MG63 (cell line): ENCODE data around the gene NYNRIN. TPM values are rescaled to one million over a fixed set of nuclear protein-coding genes. Genes with fewer than 3 reads are reported as not detected.

Source experiments
- DNase-seq: peaks from one replicate; pipeline ENCODE4 v3.0.0-alpha.2; 2020
- H3K27me3 ChIP-seq: fragments of 250-450 bp; sonication (Bioruptor Pico); 2 replicates; pipeline ENCODE4 v1.5.1; 2020; ENCODE audit warnings: mild to moderate bottlenecking, moderate library complexity
- H3K36me3 ChIP-seq: fragments of 250-450 bp; sonication (Bioruptor Pico); 2 replicates; pipeline ENCODE4 v1.5.1; 2020; ENCODE audit warnings: mild to moderate bottlenecking, moderate library complexity
- H3K4me3 ChIP-seq: fragments of 250-450 bp; sonication (Bioruptor Pico); 2 replicates; pipeline ENCODE4 v1.5.1; 2020; ENCODE audit warnings: mild to moderate bottlenecking, moderate library complexity
- H3K9me3 ChIP-seq: fragments of 250-450 bp; sonication (Bioruptor Pico); 2 replicates; pipeline ENCODE4 v1.5.1; 2020; ENCODE audit warnings: mild to moderate bottlenecking, moderate library complexity
- total RNA-seq: library from RNA; depleted of rRNA; stranded (reverse); fragments of >200 nt; shearing (Covaris generic); gene quantifications from 2 replicates; pipeline ENCODE4 v1.2.3, GENCODE V29; 2014; ENCODE audit warnings: low replicate concordance

Gene NYNRIN
- total RNA-seq, 1 experiment from 2014 or later, result 0.30 TPM

GRCh38 chr14:24430682-24431568 is 32.1 kb downstream of the NYNRIN start:
- H3K27me3 ChIP-seq, result no peaks in the 10 kb centered on the region
- DNase-seq, result peak; percentile 62
- no peaks in the 10 kb centered on the region for H3K9me3 ChIP-seq
- peaks cover 26% of the 10 kb centered on the region for H3K36me3 ChIP-seq
- peak overlapping the region; percentile 74 for H3K4me3 ChIP-seq

- Histone ChIP-seq H3K36me3 (peaks cover 26% of the 10 kb centered on the region), H3K27me3 (no peaks in the 10 kb centered on the region), H3K4me3 (peak overlapping the region; percentile 74), H3K9me3 (no peaks in the 10 kb centered on the region)
- peak; percentile 86 for DNase-seq
These were observed 32.9 kb downstream of the NYNRIN start for GRCh38 chr14:24431569-24432258.

DNA sequence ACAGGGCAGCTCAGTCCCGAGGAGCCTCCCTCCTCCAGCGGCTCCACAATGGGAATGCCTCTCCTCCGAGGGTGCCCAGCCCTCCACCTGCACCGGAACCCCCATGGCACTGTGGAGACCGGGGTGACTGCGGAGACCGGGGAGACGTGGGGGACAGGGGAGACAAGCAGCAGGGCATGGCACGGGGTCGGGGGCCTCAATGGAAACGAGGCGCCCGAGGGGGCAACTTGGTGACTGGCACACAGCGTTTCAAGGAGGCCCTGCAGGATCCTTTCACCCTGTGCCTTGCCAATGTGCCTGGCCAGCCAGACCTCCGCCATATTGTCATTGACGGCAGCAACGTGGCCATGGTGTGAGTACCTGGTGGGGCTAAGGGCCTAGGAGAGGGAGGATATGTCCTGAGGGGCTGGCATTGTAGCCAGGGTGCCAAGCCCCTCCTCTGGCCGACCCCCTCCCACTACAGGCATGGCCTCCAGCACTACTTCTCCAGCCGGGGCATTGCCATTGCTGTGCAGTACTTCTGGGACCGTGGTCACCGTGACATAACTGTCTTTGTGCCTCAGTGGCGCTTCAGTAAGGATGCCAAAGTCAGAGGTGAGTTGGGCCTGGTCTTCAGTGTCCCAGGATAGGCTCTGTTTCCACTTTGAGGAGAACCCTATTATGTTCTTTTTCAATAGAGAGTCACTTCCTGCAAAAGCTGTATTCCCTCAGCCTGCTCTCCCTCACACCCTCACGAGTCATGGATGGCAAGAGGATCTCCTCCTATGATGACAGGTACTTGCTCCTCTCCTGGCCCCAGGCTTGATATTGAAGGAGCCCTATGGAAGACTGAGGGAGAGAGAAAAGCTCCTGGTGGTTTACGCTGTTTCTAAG is 33.7 kb downstream of the NYNRIN start:
- DNase-seq, result no peak
- H3K4me3 ChIP-seq, result no peak overlapping the region

DNA sequence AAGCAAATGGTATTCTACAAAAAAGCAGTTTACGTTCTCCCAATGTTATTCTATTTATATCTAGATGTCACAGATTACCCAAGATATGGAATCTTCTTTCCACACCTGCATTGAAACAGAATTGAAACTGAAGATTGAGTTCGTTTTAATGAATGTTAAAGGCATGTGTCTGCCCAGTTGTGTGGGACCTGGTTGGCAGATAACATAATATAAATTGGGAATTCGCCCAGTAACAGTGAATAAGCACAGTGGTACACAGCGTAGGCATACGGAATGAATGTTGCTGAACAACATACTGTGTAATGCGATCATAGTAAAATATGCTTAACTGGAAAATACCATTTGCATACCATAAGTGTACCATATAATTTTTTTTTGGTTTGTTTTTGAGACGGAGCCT is 35.2 kb downstream of the NYNRIN start:
- H3K36me3 ChIP-seq, result peaks cover 40% of the 10 kb centered on the region
- no peaks in the 10 kb centered on the region for H3K27me3 ChIP-seq
- H3K4me3 ChIP-seq, result no peak overlapping the region
- DNase-seq, result no peak
- no peaks in the 10 kb centered on the region for H3K9me3 ChIP-seq

More for the DNA sequence above, 33.7 kb downstream of the NYNRIN start:
- Histone ChIP-seq H3K36me3 (peaks cover 33% of the 10 kb centered on the region), H3K9me3 (no peaks in the 10 kb centered on the region), H3K27me3 (no peaks in the 10 kb centered on the region)

- H3K36me3 ChIP-seq, result peaks cover 45% of the 10 kb centered on the region
- no peaks in the 10 kb centered on the region for H3K9me3 ChIP-seq
These were observed 35.9 kb downstream of the NYNRIN start for GRCh38 chr14:24434676-24435075.

DNA sequence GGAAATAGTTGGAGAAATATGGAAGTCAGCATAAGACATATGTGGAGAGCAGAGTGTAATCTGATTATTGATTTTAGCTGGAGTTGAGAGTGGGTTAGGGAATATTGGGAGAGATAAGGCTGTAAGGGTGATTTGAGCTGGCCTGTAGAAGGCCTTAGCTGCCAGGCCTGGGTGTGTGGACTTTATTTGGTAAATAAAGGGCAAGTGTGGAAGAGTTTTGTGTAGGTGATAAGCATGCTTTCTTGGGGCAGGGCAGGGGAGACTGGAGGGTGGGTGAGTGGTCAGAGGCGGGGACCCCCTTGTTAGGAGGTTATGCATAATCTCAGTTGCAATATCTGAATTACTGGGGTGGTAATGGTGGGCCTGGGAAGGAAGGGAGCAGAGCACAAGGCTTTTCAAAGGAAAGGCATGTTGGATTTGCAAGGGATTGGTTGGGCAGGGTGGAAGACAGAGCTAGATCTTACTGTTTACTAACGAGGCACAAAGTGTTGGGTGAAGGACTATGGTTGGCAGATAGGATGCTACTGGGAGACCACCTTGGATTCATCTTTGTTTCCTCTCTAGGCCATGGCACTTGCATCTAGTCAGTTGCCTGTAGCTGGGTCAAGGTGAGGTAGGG is 36.5 kb downstream of the NYNRIN start:
- Histone ChIP-seq H3K9me3 (no peaks in the 10 kb centered on the region), H3K36me3 (peaks cover 46% of the 10 kb centered on the region), H3K27me3 (no peaks in the 10 kb centered on the region), H3K4me3 (no peak overlapping the region)
- no peak for DNase-seq

More at GRCh38 chr14:24434676-24435075, 35.9 kb downstream of the NYNRIN start:
- Histone ChIP-seq H3K4me3 (no peak overlapping the region), H3K27me3 (no peaks in the 10 kb centered on the region)
- no peak for DNase-seq

- no peak overlapping the region for H3K4me3 ChIP-seq
These were observed 37.2 kb downstream of the NYNRIN start for GRCh38 chr14:24435998-24436354.

GRCh38 chr14:24436355-24437019 is 37.7 kb downstream of the NYNRIN start:
- peak; percentile 10 for DNase-seq
- H3K27me3 ChIP-seq, result no peaks in the 10 kb centered on the region
- no peak overlapping the region for H3K4me3 ChIP-seq
- H3K36me3 ChIP-seq, result peaks cover 51% of the 10 kb centered on the region
- H3K9me3 ChIP-seq, result no peaks in the 10 kb centered on the region

More at GRCh38 chr14:24435998-24436354, 37.2 kb downstream of the NYNRIN start:
- Histone ChIP-seq H3K9me3 (no peaks in the 10 kb centered on the region), H3K27me3 (no peaks in the 10 kb centered on the region), H3K36me3 (peaks cover 52% of the 10 kb centered on the region)
- no peak for DNase-seq

DNA sequence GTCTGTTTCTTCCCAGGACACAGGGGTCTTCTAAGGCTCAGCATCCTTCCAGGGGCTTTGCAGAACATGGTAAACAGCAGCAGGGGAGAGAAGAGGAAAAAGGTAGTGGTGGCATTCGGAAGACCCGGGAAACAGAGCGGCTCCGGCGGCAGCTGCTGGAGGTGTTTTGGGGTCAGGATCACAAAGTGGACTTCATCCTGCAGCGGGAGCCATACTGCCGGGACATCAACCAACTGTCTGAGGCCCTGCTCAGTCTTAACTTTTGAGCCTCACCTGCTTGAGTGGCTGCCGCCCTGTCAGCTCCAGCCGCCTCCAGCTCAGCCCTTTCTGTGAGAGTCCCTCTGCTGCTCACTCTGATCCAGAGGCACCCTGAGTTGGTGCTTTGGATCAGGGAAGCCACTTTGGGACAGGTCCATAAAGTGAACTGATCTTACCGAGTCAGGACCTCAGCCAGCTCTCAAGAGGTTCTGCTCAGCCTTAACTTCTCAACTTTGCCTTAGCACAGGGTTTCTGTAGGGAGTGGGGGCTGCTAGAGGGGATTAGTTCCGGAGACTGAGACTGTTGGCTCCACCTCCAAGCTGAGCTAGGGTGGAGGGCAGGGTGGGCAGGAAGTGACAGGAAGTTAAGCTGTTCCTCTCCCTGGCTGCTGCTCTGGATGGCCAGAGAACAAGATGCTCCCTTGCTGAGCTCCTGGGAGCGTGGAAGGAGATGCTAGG is 38.4 kb downstream of the NYNRIN start:
- H3K27me3 ChIP-seq, result no peaks in the 10 kb centered on the region
- no peak overlapping the region for H3K4me3 ChIP-seq
- no peaks in the 10 kb centered on the region for H3K9me3 ChIP-seq
- H3K36me3 ChIP-seq, result peaks cover 46% of the 10 kb centered on the region
- DNase-seq, result no peak

- Histone ChIP-seq H3K4me3 (no peak overlapping the region), H3K36me3 (peaks cover 42% of the 10 kb centered on the region), H3K9me3 (no peaks in the 10 kb centered on the region), H3K27me3 (no peaks in the 10 kb centered on the region)
- no peak for DNase-seq
These were observed 38.9 kb downstream of the NYNRIN start for GRCh38 chr14:24437736-24438067.

DNA sequence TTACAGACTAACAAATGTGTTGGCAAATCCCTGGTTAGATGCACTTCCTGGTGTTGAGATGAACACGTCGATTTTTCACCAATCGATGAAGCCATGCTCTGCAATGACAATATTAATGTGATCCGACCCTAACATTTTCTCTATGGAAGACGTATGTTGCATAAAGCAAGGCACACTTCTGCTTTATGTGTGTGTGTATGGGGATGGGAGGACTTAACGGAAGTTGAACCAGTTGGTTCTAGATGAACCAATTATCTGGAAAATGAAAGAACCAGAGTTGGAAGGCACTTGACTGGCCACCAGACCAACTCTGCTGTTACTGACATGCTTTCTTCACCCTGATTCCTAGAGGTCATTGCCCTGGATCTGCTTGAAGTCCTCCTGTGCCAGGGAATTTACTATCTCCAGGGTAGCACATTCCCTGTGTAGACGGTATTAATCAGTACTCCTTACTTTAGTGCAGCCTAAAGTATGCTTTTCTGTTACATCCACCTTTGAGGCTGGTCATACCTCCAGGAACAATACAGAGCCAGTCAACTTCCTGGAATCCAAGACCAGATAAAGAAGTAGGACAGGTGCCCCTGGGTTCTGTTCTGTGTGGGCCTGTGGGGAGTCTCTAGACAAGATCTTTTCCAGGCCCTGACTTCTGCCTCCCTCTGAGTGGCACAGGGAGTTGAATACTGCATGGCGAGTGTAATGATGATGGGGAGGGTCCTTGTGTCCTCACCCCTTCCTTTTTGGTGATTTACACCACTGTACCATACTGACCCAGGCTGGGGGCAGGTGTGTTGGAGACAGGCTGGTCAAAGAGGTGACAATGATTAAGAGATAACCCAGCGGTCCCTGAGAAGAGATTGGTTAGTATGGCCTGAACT is 39.7 kb downstream of the NYNRIN start:
- Histone ChIP-seq H3K9me3 (no peaks in the 10 kb centered on the region), H3K36me3 (peaks cover 34% of the 10 kb centered on the region), H3K4me3 (no peak overlapping the region), H3K27me3 (no peaks in the 10 kb centered on the region)
- DNase-seq, result no peak

- no peaks in the 10 kb centered on the region for H3K27me3 ChIP-seq
- no peak for DNase-seq
- no peak overlapping the region for H3K4me3 ChIP-seq
- peaks cover 28% of the 10 kb centered on the region for H3K36me3 ChIP-seq
- H3K9me3 ChIP-seq, result no peaks in the 10 kb centered on the region
These were observed 40.5 kb downstream of the NYNRIN start for GRCh38 chr14:24439257-24439656.

- no peak for DNase-seq
- Histone ChIP-seq H3K4me3 (no peak overlapping the region), H3K36me3 (peaks cover 28% of the 10 kb centered on the region), H3K9me3 (no peaks in the 10 kb centered on the region), H3K27me3 (no peaks in the 10 kb centered on the region)
These were observed 41.2 kb downstream of the NYNRIN start for GRCh38 chr14:24439830-24440605.
